Tibial nerve (tissue), 4 donors: Measurements from ENCODE around the gene ROBO1. TPM values are rescaled to one million over a fixed set of nuclear protein-coding genes. Genes with fewer than 3 reads are reported as not detected.

Source experiments
- DNase-seq, 2 donors: peaks; one replicate each; pipeline ENCODE4 v3.0.0-alpha.2; 2019; ENCODE audit warnings: low spot score in 2 of 2
- H3K27ac ChIP-seq, 4 donors: fragments of 200-600 bp; sonication (generic) in 3 of 4; one replicate each; pipeline ENCODE4 v1.5.1; 2017 to 2019; ENCODE audit warnings: mild to moderate bottlenecking in 1 of 4
- H3K27me3 ChIP-seq, 2 donors: fragments of 200-600 bp; sonication (generic) in 1 of 2; one replicate each; pipeline versions ENCODE4 v1.5.1 to v1.6.0; 2017 to 2019
- H3K36me3 ChIP-seq, 3 donors: fragments of 200-600 bp; sonication (generic); one replicate each; pipeline ENCODE4 v1.5.1; 2018 to 2019
- H3K4me1 ChIP-seq, 4 donors: fragments of 200-600 bp; sonication (generic) in 3 of 4; one replicate each; pipeline ENCODE4 v1.5.1; 2017 to 2019
- H3K4me3 ChIP-seq, 4 donors: fragments of 200-600 bp; sonication (generic) in 3 of 4; one replicate each; pipeline ENCODE4 v1.5.1; 2017 to 2019; ENCODE audit warnings: mild to moderate bottlenecking in 1 of 4, moderate library complexity in 1 of 4
- H3K9me3 ChIP-seq, 4 donors: fragments of 200-600 bp; sonication (generic) in 3 of 4; one replicate each; pipeline ENCODE4 v1.5.1; 2017 to 2019
- CTCF ChIP-seq, 5 experiments: fragments of 200-600 bp in 3 of 5; fragments of 450-650 bp in 2 of 5; sonication (generic) in 3 of 5; IDR thresholded peaks; one replicate each; pipeline ENCODE4 v1.5.1; 2016 to 2019; ENCODE audit warnings: antibody characterized with exemption in 5 of 5, mild to moderate bottlenecking in 3 of 5, moderate library complexity in 2 of 5
- EP300 ChIP-seq, 2 donors: sonication (generic); formaldehyde crosslinking; IDR thresholded peaks; one replicate each; pipeline ENCODE4 v1.6.1; 2017; ENCODE audit warnings: antibody characterized with exemption in 2 of 2, mild to moderate bottlenecking in 1 of 2
- POLR2A ChIP-seq, 2 donors: fragments of 450-650 bp; IDR thresholded peaks; one replicate each; pipeline ENCODE4 v1.6.1; 2017; ENCODE audit warnings: antibody characterized with exemption in 2 of 2, mild to moderate bottlenecking in 2 of 2, moderate library complexity in 2 of 2
- WGBS, 2 donors: methylation state at CpG; one replicate each; pipeline ENCODE4 v1.1.5; 2018; 5-methylcytosine and 5-hydroxymethylcytosine counted together
- total RNA-seq, 4 donors: library from RNA; depleted of rRNA; stranded (reverse); fragments of >200 nt; gene quantifications; one replicate each; pipeline ENCODE4 v1.1.0, GENCODE V29; 2016

Gene ROBO1
- total RNA-seq, 4 donors from 2014 or later = 12.6 to 27.8 (median 23.1) TPM

DNA sequence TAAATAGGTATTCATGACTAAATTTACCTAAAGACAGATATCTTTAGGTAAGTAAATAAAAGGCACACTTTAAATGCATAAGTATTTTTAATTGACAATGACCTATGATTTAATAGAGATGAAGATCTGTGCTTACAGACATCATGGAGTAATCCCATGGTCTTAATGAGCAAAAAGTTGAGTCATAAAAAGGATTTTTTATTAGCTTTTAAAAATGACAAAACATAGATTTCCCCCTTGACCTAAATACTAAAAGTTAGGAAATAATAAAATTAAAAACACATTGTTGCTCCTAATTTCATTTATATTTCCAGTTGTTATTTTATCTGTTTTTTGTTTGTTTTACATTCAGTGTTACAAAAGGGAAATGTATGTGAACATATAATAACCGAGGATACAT is 1005.7 kb downstream of the ROBO1 start:
- H3K9me3 ChIP-seq = peaks cover 0 to under 1% (median 0%) of the 10 kb centered on the region in 4 donors
- DNase-seq = no peak
- WGBS, 2 donors = 91 to 93% methylated on average over 1 of the region's 1 CpG

GRCh38 chr3:78761126-78761525 is 1006.7 kb downstream of the ROBO1 start:
- Histone ChIP-seq H3K4me3 (no peak overlapping the region), H3K36me3 (no peaks in the 10 kb centered on the region), H3K27me3 (no peaks in the 10 kb centered on the region), H3K9me3 (no peaks in the 10 kb centered on the region), H3K4me1 (peaks cover 0 to 17% (median 0%) of the 10 kb centered on the region in 4 donors), H3K27ac (no peak overlapping the region)
- TF ChIP-seq CTCF (IDR thresholded peaks at IDR 0.05) = no peak
- TF ChIP-seq EP300 (IDR thresholded peaks at IDR 0.05) = no peak
- TF ChIP-seq POLR2A (IDR thresholded peaks at IDR 0.05) = no peak
- WGBS, 2 donors = 56% methylated on average over 2 of the region's 2 CpGs
- DNase-seq = no peak

More for the DNA sequence above, 1005.7 kb downstream of the ROBO1 start:
- H3K4me3 ChIP-seq = no peak overlapping the region
- H3K27ac ChIP-seq = no peak overlapping the region
- H3K27me3 ChIP-seq = no peaks in the 10 kb centered on the region
- peaks cover 0 to 19% (median 0%) of the 10 kb centered on the region in 4 donors for H3K4me1 ChIP-seq
- TF ChIP-seq CTCF (IDR thresholded peaks at IDR 0.05) (no peak), EP300 (IDR thresholded peaks at IDR 0.05) (no peak), POLR2A (IDR thresholded peaks at IDR 0.05) (no peak)
- no peaks in the 10 kb centered on the region for H3K36me3 ChIP-seq

GRCh38 chr3:78757731-78758130 is 1010.1 kb downstream of the ROBO1 start:
- Histone ChIP-seq H3K9me3 (no peaks in the 10 kb centered on the region), H3K36me3 (no peaks in the 10 kb centered on the region), H3K4me3 (no peak overlapping the region), H3K27me3 (no peaks in the 10 kb centered on the region), H3K4me1 (peaks cover 0 to 16% (median 0%) of the 10 kb centered on the region in 4 donors), H3K27ac (no peak overlapping the region)
- 31 to 34% methylated on average over 4 of the region's 4 CpGs for WGBS, 2 donors
- no peak for DNase-seq
- no peak for TF ChIP-seq POLR2A (IDR thresholded peaks at IDR 0.05)
- TF ChIP-seq CTCF (IDR thresholded peaks at IDR 0.05) = no peak
- TF ChIP-seq EP300 (IDR thresholded peaks at IDR 0.05) = no peak

- 38 to 41% methylated on average over 3 of the region's 3 CpGs for WGBS, 2 donors
- no peaks in the 10 kb centered on the region for H3K36me3 ChIP-seq
- no peak for DNase-seq
Measured at GRCh38 chr3:78754066-78754743, 1013.6 kb downstream of the ROBO1 start.

More at GRCh38 chr3:78754066-78754743, 1013.6 kb downstream of the ROBO1 start:
- H3K27me3 ChIP-seq = no peaks in the 10 kb centered on the region
- peaks cover 0 to 16% (median 0%) of the 10 kb centered on the region in 4 donors for H3K4me1 ChIP-seq
- TF ChIP-seq CTCF (IDR thresholded peaks at IDR 0.05) (no peak), POLR2A (IDR thresholded peaks at IDR 0.05) (no peak), EP300 (IDR thresholded peaks at IDR 0.05) (no peak)
- H3K4me3 ChIP-seq = no peak overlapping the region
- no peaks in the 10 kb centered on the region for H3K9me3 ChIP-seq
- H3K27ac ChIP-seq = no peak overlapping the region
